Sigmoid colon (tissue), 4 donors: ENCODE results near the gene MUCL3.

Source experiments
- CTCF ChIP-seq, 4 experiments: fragments of 450-650 bp in 3 of 4; fragments of 200-600 bp in 1 of 4; IDR thresholded peaks; one replicate each; pipeline ENCODE4 v1.5.1; 2016 to 2019; ENCODE audit warnings: antibody characterized with exemption in 4 of 4, mild to moderate bottlenecking in 3 of 4, moderate library complexity in 2 of 4
- POLR2A ChIP-seq, 2 donors: fragments of 450-650 bp; IDR thresholded peaks; one replicate each; pipeline ENCODE4 v1.6.1; 2016; ENCODE audit warnings: antibody characterized with exemption in 2 of 2, mild to moderate bottlenecking in 2 of 2, moderate library complexity in 2 of 2
- POLR2AphosphoS5 ChIP-seq, 4 donors: sonication (generic); formaldehyde crosslinking; IDR thresholded peaks; one replicate each; pipeline ENCODE4 v1.6.1; 2017; ENCODE audit warnings: antibody characterized with exemption in 4 of 4

DNA sequence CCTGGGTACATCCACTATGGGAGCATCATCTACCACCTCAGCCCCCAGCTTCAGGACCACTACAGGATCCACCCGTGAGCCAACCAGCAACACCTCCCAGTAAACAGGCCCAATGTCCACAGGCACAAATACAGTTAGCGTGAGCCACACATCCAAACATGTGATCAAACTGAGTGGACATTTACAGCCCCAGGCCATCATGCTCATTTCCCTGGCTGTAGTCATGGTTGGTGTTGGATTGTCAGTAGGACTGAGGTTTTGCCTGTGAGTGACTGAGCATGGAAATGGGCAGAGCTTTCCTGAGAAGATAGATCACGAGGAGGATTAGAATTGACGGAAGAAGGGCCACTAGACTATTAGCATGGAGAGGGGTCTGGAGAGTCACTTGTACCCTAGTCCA is 32.0 kb downstream of the MUCL3 start:
- TF ChIP-seq CTCF (IDR thresholded peaks at IDR 0.05) (no peak), POLR2AphosphoS5 (IDR thresholded peaks at IDR 0.05) (no peak), POLR2A (IDR thresholded peaks at IDR 0.05) (no peak)
